IMR-90 (cell line): Measurements from ENCODE around the gene PNP. TPM values are rescaled to one million over a fixed set of nuclear protein-coding genes. Genes with fewer than 3 reads are reported as not detected.

Source experiments
- ATAC-seq: fragments of 200-7000 bp; cut with Tn5 transposase; 2 replicates; pipeline ENCODE4 v1.9.1; 2020; ENCODE audit warnings: low read depth, mild to moderate bottlenecking, moderate library complexity
- BruUV-seq: library from RNA; stranded (reverse); fragments of 400-500 nt; replicated peaks from 2 replicates; lab custom pipeline; 2021; lab: Mats Ljungman, UMichigan
- CTCF ChIA-PET: fragments of 300-600 bp; formaldehyde crosslinking; extraction: SDS; loops from one replicate; lab custom pipeline; 2021; ENCODE audit warnings: antibody characterized with exemption; lab: Yijun Ruan, JAX
- POLR2A ChIA-PET: fragments of 300-600 bp; sonication (Branson Sonifier 250); formaldehyde crosslinking; loops from one replicate; lab custom pipeline; 2022; ENCODE audit warnings: antibody characterized with exemption; ENCODE audit not compliant: unreplicated experiment; lab: Charles Lee
- DNase-seq: peaks from one replicate; pipeline ENCODE4 v3.0.0; 2013
- H2AFZ ChIP-seq: replicated peaks from 2 replicates; pipeline ENCODE3; 2013; ENCODE audit warnings: low read length, mild to moderate bottlenecking; ENCODE audit not compliant: poor library complexity
- H2AK5ac ChIP-seq: 2 replicates; pipeline ENCODE4 v1.6.1; 2013; ENCODE audit warnings: low read depth, low read length, inconsistent platforms
- H2AK9ac ChIP-seq: replicated peaks from 2 replicates; pipeline ENCODE3; 2013; ENCODE audit warnings: mild to moderate bottlenecking, low read depth, low read length, moderate library complexity; ENCODE audit not compliant: poor library complexity
- H2BK120ac ChIP-seq: 2 replicates; pipeline ENCODE4 v1.6.1; 2013; ENCODE audit warnings: low read depth, low read length, inconsistent platforms
- H2BK15ac ChIP-seq: 3 replicates; pipeline ENCODE4 v1.6.1; 2013; ENCODE audit warnings: low read depth, low read length, inconsistent platforms
- H2BK20ac ChIP-seq: 2 replicates; pipeline ENCODE4 v1.6.1; 2013; ENCODE audit warnings: low read depth, mild to moderate bottlenecking, inconsistent platforms, low read length, moderate library complexity
- H2BK5ac ChIP-seq: 2 replicates; pipeline ENCODE4 v1.6.1; 2013; ENCODE audit warnings: mild to moderate bottlenecking, low read depth, low read length, inconsistent platforms; ENCODE audit not compliant: poor library complexity, severe bottlenecking
- H3K14ac ChIP-seq: replicated peaks from 2 replicates; pipeline ENCODE4 v1.6.1; 2013; ENCODE audit warnings: low read depth, low read length, inconsistent platforms
- H3K18ac ChIP-seq: 2 replicates; pipeline ENCODE4 v1.6.1; 2013; ENCODE audit warnings: low read depth, low read length, control low read depth
- H3K23ac ChIP-seq: 2 replicates; pipeline ENCODE4 v1.6.1; 2013; ENCODE audit warnings: low read depth, low read length, inconsistent platforms
- H3K27ac ChIP-seq: 2 replicates; pipeline ENCODE4 v1.5.1; 2013; ENCODE audit warnings: mild to moderate bottlenecking, control low read depth, low read length; ENCODE audit not compliant: insufficient read depth
- H3K27me3 ChIP-seq: 2 replicates; pipeline ENCODE4 v1.6.1; 2013; ENCODE audit warnings: low read length; ENCODE audit not compliant: control insufficient read depth, insufficient read depth
- H3K36me3 ChIP-seq: 2 replicates; pipeline ENCODE4 v1.6.1; 2013; ENCODE audit warnings: low read length, mixed read lengths; ENCODE audit not compliant: control insufficient read depth, insufficient read depth
- H3K4ac ChIP-seq: 2 replicates; pipeline ENCODE4 v1.6.1; 2013; ENCODE audit warnings: low read depth, low read length, inconsistent platforms
- H3K4me1 ChIP-seq: 2 replicates; pipeline ENCODE4 v1.6.1; 2013; ENCODE audit warnings: low read length, mixed read lengths; ENCODE audit not compliant: control insufficient read depth, insufficient read depth
- H3K4me2 ChIP-seq: 2 replicates; pipeline ENCODE4 v1.6.1; 2013; ENCODE audit warnings: low read depth, mild to moderate bottlenecking, control low read depth, low read length, moderate library complexity
- H3K4me3 ChIP-seq: 2 replicates; pipeline ENCODE4 v1.5.1; 2013; ENCODE audit warnings: low read depth, mild to moderate bottlenecking, control low read depth, low read length, moderate library complexity; ENCODE audit not compliant: insufficient read depth
- H3K56ac ChIP-seq: 2 replicates; pipeline ENCODE4 v1.6.1; 2013; ENCODE audit warnings: low read length, inconsistent platforms; ENCODE audit not compliant: insufficient read depth; ENCODE audit errors: extremely low read depth
- H3K79me1 ChIP-seq, 2 experiments: 2 replicates each; pipeline ENCODE4 v1.6.1; 2013; ENCODE audit warnings: low read length in 2 of 2, inconsistent platforms in 1 of 2, low read depth in 1 of 2
- H3K9ac ChIP-seq: 2 replicates; pipeline ENCODE4 v1.6.1; 2013; ENCODE audit warnings: low read depth, low read length, control low read depth
- H3K9me1 ChIP-seq: 2 replicates; pipeline ENCODE4 v1.6.1; 2013; ENCODE audit warnings: low read length, inconsistent platforms; ENCODE audit not compliant: insufficient read depth
- H3K9me3 ChIP-seq: 2 replicates; pipeline ENCODE4 v1.6.1; 2013; ENCODE audit warnings: low read length; ENCODE audit not compliant: control insufficient read depth, insufficient read depth
- H4K20me1 ChIP-seq: 2 replicates; pipeline ENCODE4 v1.6.1; 2013; ENCODE audit warnings: low read length, inconsistent platforms; ENCODE audit not compliant: insufficient read depth
- H4K5ac ChIP-seq: 2 replicates; pipeline ENCODE4 v1.6.1; 2013; ENCODE audit warnings: mild to moderate bottlenecking, low read depth, low read length, control low read depth
- H4K8ac ChIP-seq, 2 experiments: 2 replicates each; pipeline ENCODE4 v1.6.1; 2013; ENCODE audit warnings: low read depth in 2 of 2, low read length in 2 of 2, control low read depth in 1 of 2, inconsistent platforms in 1 of 2
- H4K91ac ChIP-seq: 2 replicates; pipeline ENCODE4 v1.6.1; 2013; ENCODE audit warnings: low read depth, low read length, inconsistent platforms; ENCODE audit not compliant: insufficient read depth
- BHLHE40 ChIP-seq: fragments of 150-350 bp; IDR thresholded peaks from 2 replicates; pipeline ENCODE4 v1.6.1; 2016; ENCODE audit warnings: mild to moderate bottlenecking, low read depth, low read length
- CHD1 ChIP-seq: IDR thresholded peaks from 2 replicates; pipeline ENCODE4 v1.6.1; 2012; ENCODE audit warnings: low read depth, low read length, improper control_type of control experiment
- FOS ChIP-seq: fragments of 150-350 bp; IDR thresholded peaks from 2 replicates; pipeline ENCODE4 v1.6.1; 2016; ENCODE audit warnings: low read depth, low read length
- NFE2L2 ChIP-seq: fragments of 150-350 bp; IDR thresholded peaks from 2 replicates; pipeline ENCODE4 v1.6.1; 2016; ENCODE audit warnings: low read depth, mild to moderate bottlenecking, low read length
- WGBS, 2 experiments: methylation state at CpG; one replicate each; pipeline versions ENCODE4 v1.1.5 to v1.1.7; 2013; ENCODE audit warnings: missing lambda C conversion rate in 2 of 2; ENCODE audit not compliant: insufficient read length in 1 of 2; ENCODE audit errors: extremely low coverage in 2 of 2; 5-methylcytosine and 5-hydroxymethylcytosine counted together
- dilution Hi-C: fragments of 300-500 bp; cut with HindIII; formaldehyde crosslinking; loops from one replicate; pipeline ENCODE4 v1.14.3; 2018; ENCODE audit warnings: low sequenced_read_pairs; ENCODE audit not compliant: unreplicated experiment
- in situ Hi-C: fragments of 300-500 bp; cut with MboI; formaldehyde crosslinking; loops from 3 replicates; pipeline ENCODE4 v1.14.3; 2019; ENCODE audit warnings: low sequenced_read_pairs, inconsistent platforms, mixed read lengths
- intact Hi-C: fragments of 100-400 bp; cut with micrococcal nuclease; formaldehyde crosslinking; loops from 2 replicates; pipeline ENCODE4 v1.10.0; 2022
- polyA plus RNA-seq, 3 experiments: library from polyadenylated mRNA; depleted of rRNA; stranded (reverse); fragments of >200 nt; gene quantifications; 2 replicates each; pipeline ENCODE4 v1.2.3, GENCODE V29; 2012; ENCODE audit warnings: low replicate concordance in 1 of 3
- total RNA-seq: library from RNA; depleted of rRNA; stranded (reverse); fragments of >200 nt; gene quantifications from 2 replicates; pipeline ENCODE4 v1.2.3, GENCODE V29; 2012

PNP gene
- total and polyA plus RNA-seq, 2 of the 4 experiments (the other 2 are of a cell fraction): 53.4 to 68.8 TPM

- dilution Hi-C loops: no loop called here
- CTCF ChIA-PET: no interaction called here
These were observed 16.7 kb downstream of the PNP start for GRCh38 chr14:20485900-20486299.

More at GRCh38 chr14:20485900-20486299, 16.7 kb downstream of the PNP start:
- Histone ChIP-seq H3K56ac (no peak overlapping the region), H4K20me1 (no peaks in the 10 kb centered on the region), H3K4me3 (no peak overlapping the region), H2BK20ac (no peak overlapping the region), H3K27me3 (no peaks in the 10 kb centered on the region; the same call in none of the 2 replicates), H3K27ac (no peak overlapping the region), H2BK5ac (no peak overlapping the region), H4K8ac (no peak overlapping the region), H3K9me3 (no peaks in the 10 kb centered on the region), H3K4me2 (no peak overlapping the region), H3K79me1 (no peaks in the 10 kb centered on the region), H3K23ac (no peak overlapping the region), H3K4me1 (no peaks in the 10 kb centered on the region), H3K9me1 (no peaks in the 10 kb centered on the region), H3K9ac (no peak overlapping the region), H2AFZ (no peak overlapping the region), H4K5ac (no peak overlapping the region), H4K91ac (no peak overlapping the region), H3K14ac (no peak overlapping the region), H3K36me3 (no peaks in the 10 kb centered on the region), H2BK120ac (no peak overlapping the region), H3K18ac (no peak overlapping the region), H3K4ac (no peak overlapping the region), H2AK5ac (no peak overlapping the region), H2AK9ac (no peak overlapping the region), H2BK15ac (no peak overlapping the region)
- DNase-seq: no peak
- in situ Hi-C loops (no loop called here), intact Hi-C loops (loop anchor here (10.0 kb wide), 1 partner anchor 1709 kb away; no protein-coding TSS in a partner anchor)
- POLR2A ChIA-PET: no interaction called here
- TF ChIP-seq CHD1 (no peak), BHLHE40 (no peak), FOS (no peak), NFE2L2 (no peak)
- no TSS peak for BruUV-seq
- no peak for ATAC-seq
- 57% methylated on average over 2 of the region's 7 CpGs; no CpG with 5 or more reads in 1 of the 2 experiments for WGBS, 2 experiments
